Muscle of back (tissue), 11 donors: ENCODE measurements around the gene FAM117B. TPM values are rescaled to one million over a fixed set of nuclear protein-coding genes. Genes with fewer than 3 reads are reported as not detected.

Experiments used
- DNase-seq, 3 donors: peaks; one replicate each; pipeline versions ENCODE4 v3.0.0 to v3.0.0-alpha.2; 2013
- polyA plus RNA-seq, 10 donors: library from polyadenylated mRNA; unstranded; fragments of 120-200 nt; gene quantifications; one replicate each; pipeline ENCODE4 v1.2.1, GENCODE V29; 2013; ENCODE audit not compliant: insufficient read length in 10 of 10

The FAM117B gene
- polyA plus RNA-seq, 10 donors = 2.6 to 5.6 (median 3.8) TPM

GRCh38 chr2:202757339-202757738, 122.6 kb downstream of the FAM117B start:
- no peak for DNase-seq

- DNase-seq = no peak
Observed at GRCh38 chr2:202758128-202758527, 123.4 kb downstream of the FAM117B start.

GRCh38 chr2:202758604-202759003, 123.8 kb downstream of the FAM117B start:
- DNase-seq = no peak

DNA sequence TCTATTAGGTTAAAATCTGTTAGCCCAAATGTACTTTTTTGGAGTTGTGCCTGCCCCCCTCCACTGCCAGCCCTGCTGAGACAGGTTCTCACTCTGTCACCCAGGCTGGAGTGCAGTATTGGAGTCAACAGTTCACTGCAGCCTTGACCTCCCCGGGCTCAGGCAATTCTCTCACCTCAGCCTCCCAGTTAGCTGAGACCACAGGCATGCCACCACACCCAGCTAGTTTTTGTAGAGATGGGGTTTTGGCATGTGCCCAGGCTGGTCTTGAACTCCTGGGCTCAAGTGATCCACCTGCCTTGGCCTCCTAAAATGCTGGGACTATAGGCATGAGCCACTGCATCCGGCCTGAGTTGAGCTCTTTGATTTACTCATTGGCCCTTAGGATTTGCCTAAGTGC, 126.1 kb downstream of the FAM117B start:
- no peak for DNase-seq

DNA sequence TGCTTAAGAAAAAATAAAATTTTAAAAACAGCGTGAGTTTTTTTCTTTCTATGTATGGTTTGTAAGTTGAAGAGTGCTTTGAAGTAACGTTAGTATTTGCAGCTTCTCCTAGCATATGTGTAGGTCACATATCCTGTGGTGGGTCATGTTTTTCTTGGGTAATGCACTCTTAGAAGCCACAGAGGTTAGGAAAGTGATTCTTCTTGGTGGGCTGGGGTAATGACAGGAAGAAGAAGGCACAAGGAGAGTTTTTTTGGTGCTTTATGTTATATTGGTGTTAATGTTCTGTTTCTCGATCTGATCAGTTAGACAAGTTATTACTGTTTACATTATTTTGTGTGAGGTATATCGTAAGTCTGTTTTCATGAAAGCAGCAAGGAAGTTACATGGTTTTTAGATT, 127.8 kb downstream of the FAM117B start:
- no peak for DNase-seq

GRCh38 chr2:202763916-202764315, 129.1 kb downstream of the FAM117B start:
- DNase-seq = no peak

DNA sequence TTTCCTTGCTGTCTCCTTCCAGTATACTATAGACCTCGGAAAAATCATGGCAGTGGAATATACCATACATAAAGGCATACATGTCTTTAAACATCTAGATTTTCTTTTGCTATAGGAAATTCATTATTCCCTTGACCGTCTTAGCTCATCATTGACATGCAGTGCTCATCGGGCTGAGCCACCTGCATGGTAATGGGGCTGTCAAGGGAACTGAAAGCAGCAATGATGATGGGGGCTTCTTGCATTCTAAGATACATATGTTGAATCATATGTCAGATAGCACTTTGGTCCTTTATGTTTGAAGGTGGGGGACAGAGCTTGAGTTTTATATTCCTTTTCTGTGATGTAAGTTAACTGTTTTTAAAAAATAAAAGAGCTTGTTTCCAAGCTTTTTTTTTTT, 130.2 kb downstream of the FAM117B start:
- DNase-seq = no peak

GRCh38 chr2:202765436-202765835, 130.7 kb downstream of the FAM117B start:
- DNase-seq = no peak

DNA sequence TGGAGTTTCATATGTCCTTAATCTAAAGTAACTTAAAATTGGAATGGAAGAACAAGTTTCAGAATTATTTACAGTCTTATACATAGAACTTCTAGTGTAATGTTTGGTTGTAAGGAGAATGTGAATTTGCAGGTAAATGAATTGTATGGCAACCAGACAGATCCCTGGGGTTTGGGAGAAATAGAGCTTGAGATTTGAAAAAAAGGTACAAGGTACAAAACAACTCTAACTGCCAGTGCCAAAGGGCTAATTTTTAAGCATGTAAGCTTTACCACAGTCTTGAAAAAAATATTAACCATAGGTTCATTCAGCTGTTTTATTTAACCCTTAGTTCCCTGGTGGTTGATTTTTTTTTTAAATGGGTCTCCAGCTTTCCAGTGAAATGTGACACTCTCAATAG, 133.5 kb downstream of the FAM117B start:
- no peak for DNase-seq

GRCh38 chr2:202769201-202769600, 134.4 kb downstream of the FAM117B start:
- DNase-seq = no peak

DNA sequence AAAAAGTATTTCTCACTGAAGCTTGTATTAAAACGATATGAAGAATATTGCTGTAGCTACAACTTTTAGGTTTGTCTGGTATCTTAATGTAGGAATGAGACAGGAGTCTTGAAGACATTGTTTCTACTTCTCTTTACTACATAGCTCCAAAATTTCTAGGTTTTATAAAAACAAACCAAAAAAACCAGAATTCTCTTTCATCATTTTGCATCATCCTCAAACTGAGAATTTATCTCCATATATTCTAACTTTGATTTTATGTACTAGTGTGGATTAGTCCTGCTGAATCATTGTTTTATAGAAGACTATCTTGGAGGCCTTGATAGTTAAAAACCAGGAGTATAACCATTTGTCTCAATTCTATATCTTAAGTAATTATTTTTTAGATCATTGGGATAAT, 136.6 kb downstream of the FAM117B start:
- DNase-seq = no peak

GRCh38 chr2:202771741-202772460, 137.1 kb downstream of the FAM117B start:
- DNase-seq = peak in 1 of 3 donors; percentile 7

DNA sequence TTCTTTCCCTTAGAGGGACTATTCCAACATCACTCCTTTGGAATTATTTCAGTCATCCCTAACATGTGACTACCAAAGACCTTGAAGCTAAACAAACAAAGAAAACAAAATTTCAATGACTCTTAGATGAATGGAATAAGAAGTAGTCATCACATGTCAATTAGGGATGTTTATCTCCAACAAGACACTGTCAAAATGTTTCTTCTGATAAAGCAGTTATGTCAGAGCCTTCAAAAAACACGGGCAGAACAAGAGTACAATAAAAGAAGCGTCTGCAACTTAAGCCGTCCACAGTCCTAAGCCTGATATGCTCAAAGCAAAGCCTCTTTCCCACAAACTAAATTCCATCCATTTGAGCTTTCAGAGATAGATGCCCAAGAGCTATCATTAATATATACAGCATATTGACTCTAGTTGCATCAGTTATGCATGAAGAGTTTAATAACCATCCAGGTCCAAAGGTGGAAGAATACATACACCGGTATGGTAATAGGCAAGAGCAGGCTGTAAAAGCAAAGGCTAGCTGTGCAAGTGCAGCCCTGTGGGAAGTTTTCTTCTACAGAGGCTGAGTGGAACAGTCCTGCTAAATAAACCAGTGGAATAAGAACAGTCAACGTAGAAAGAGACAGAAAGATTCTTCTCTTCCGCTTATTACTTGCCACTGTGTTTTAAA, 138.7 kb downstream of the FAM117B start:
- no peak for DNase-seq

DNA sequence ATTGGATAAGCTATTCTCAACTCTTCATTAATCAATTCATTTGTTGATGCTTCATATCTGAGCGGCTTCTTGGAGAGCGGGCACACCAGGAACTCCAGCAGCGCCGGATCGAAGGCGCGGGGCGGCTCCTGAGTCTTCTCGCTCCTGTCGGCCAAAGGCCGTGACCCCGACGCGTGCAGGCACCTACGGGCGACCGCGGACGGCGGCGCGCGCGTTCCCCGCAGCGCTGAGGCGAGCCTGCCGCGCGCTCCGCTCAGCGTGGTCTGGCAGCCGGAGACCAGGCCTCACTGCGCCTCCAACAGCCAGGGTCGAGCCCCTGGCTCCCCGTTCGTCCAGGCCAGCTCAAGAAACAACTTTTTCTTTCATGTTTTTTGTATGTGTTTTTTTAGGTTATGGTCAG, 139.3 kb downstream of the FAM117B start:
- no peak for DNase-seq

- no peak for DNase-seq
Observed at GRCh38 chr2:202778217-202778616, 143.4 kb downstream of the FAM117B start.

DNA sequence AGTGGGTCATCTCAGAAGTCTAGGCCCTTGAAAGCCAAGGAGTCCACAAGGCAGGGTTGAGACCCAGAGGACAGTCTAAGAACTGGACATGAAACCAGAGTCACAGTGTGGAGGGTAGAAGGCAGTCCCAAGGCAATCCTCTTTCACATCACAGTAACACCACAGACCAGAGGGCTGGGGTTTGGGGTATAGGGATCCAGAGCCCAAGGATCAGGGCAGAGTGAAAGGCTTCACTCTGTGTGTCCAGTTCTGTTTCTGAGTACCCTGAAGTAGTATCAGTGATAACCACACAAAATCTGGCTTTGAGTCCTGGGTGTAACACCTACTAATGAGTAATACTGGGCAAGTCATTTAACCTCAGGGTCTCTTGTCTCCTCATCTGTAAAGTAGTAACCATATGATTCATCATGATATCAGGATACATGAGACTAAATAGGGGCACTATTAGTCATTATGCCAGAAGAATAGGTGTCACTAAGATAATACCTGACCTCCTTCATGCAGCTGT, 145.8 kb downstream of the FAM117B start:
- no peak for DNase-seq

GRCh38 chr2:202782940-202783558, 148.3 kb downstream of the FAM117B start:
- peak in 1 of 3 donors; percentile 3 for DNase-seq

DNA sequence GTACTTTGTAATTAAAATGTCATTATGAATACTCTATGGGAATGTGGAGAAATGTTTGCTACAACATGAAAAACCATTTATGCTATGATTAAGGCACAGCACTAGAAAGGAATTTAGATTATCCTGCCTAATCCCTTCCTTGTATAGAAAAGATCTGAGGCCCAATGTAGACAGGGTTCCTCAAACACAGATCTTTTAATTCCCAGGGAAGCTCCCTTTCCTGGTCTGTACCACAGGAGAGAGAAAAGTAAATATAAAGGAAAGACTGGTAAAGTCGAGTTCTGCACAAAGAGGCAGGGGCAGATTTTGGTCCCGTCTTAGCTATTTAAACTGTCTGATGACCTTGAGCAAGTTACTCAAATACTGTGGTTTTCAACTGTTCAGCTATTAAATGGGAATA, 152.1 kb downstream of the FAM117B start:
- DNase-seq = no peak

- no peak for DNase-seq
Observed at GRCh38 chr2:202790676-202791075, 155.9 kb downstream of the FAM117B start.

DNA sequence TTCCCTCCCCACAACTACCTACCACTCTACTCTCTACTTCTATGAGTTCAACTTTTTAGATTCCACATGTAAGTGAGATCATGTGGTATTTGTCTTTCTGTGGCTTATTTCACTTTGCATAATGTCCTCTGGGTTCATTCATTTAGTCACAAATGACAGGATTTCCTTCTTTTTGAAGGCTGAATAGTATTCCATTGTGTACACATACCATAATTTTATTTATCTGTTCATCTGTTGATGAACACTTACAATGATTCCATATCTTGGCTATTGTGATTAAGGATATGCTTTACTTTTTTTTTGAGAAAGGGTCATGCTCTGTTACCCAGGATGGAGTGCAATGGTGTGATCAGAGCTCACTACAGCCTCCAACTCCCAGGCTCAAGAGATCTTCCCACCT, 163.2 kb downstream of the FAM117B start:
- DNase-seq = no peak

DNA sequence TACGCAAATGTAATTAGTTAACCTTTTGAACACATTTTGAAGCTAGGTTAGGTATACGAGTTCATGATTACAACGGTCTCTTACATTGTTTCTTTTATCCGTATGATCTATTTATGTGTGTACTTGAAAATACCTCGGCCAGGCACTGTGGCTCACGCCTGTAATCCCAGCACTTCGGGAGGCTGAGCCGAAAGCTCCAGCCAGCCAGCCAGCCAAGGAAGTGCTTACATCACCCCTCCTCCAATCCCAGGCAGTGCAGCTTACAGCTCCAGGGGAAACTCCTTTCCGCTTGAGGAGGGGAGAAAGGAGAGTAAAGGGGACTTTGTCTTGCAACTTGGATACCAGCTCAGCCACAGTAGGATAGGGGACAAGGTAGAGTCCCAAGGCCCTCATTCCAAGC, 171.1 kb downstream of the FAM117B start:
- DNase-seq = peak in 2 of 3 donors; percentile 16 to 55

DNA sequence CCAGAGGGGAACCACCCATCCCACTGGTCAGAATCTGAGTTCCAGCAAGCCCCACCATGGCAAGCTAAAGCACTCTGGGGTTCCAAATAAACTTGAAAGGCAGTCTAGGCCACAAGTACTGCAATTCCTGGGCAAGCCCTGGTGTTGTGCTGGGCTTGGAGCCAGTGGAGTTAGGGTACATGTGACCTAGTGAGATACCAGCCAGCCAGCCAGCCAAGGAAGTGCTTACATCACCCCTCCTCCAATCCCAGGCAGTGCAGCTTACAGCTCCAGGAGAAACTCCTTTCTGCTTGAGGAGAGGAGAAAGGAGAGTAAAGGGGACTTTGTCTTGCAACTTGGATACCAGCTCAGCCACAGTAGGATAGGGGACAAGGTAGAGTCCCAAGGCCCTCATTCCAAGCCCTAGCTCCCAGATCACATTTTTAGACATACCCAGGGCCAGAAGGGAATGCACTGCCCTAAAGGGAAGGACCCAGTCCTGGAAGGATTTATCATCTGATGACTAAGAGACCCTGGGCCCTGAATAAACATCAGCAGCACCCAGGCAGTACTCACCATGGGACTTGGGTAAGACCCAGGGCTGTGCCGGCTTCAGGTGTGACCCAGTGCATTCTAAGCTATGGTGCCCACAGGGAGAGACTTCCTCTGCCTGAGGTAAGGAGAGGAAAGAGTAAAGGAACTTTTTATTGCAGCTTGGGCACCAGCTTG, 172.8 kb downstream of the FAM117B start:
- peak in 1 of 3 donors; percentile 25 for DNase-seq
